Posterior cingulate gyrus (tissue), 11 donors: Measurements from ENCODE around the gene PSTPIP1.

Source experiments
- DNase-seq, 10 donors: peaks; one replicate each; pipeline versions ENCODE4 v3.0.0 to v3.0.0-alpha.2; 2020 to 2021; ENCODE audit warnings: mixed read lengths in 3 of 10
- intact Hi-C: fragments of 100-400 bp; cut with DNase I; formaldehyde crosslinking; loops from one replicate; pipeline ENCODE4 v1.15.1; 2023

PSTPIP1 gene

DNA sequence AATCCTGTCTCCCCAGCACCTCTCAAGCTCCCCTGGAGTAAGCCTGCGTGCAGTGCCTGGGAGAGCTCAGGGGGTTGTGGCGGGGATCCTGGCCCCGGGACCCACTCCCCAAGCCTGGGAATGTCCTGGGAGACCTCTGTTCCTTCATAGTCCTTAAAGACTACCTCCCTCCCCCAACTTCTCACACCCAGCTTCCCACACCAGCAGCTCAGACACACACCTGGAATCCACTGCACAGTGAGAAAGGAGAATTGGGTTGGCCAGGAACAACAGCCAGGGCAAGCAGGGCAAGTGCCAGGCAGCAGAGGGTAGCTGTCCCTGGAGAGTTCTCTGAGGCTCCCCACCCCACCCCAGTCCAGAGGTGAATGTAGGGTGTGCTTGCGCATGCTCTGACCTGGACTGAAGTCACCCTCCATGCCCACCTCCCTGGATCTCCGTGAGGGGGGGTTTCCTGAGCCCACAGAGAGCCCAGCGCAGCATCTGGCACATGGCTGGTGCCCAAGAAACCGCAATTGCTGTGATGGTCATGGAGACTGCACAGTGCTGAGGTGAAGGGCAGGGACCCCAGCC, 22.2 kb downstream of the PSTPIP1 start:
- intact Hi-C loops, result no loop called here
- peak in 3 of 10 donors; percentile 47 to 62 (median 52) for DNase-seq

DNA sequence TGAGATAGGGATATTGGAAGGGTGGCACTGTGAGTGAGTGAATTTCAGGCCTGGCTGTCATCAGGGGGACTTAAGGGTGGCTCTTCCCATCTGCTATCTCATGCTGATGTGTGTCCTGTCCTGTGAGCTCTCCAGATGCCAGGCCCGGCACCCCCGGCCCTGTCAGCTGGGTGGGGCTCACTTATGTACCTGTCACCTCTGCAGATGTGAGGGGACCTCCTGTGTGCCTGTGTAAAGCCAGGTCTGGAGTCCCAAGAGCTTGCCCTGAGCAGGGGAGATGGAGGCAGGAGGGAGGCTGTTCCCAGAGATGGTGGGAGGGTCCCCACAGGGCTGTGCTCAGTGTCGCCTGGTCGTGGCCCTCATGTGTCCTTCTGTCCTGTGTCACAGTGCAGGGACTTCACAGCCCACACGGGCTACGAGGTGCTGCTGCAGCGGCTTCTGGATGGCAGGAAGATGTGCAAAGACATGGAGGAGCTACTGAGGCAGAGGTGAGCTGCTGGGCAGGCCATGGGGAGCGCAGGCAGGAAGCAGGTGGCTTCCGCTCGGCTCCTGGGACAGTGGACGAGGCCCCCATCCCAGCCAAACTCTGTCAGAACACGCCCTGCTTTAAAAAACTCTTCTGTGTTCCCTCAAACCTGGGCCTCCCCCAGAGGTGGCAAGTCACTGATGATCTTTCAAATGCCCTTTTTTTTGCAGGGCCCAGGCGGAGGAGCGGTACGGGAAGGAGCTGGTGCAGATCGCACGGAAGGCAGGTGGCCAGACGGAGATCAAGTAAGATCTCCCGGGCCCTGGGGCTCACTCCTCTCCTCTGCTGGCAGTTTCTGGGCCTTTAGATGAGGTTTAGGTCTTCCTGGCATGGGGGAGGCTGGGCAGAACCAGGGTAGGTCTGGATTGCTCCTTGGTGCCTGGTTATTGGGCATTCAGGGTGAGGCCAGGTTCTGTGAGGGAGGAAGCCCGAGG, 23.1 kb downstream of the PSTPIP1 start:
- DNase-seq, result peak in 3 of 10 donors; percentile 58 to 66 (median 59)
- intact Hi-C loops, result no loop called here

DNA sequence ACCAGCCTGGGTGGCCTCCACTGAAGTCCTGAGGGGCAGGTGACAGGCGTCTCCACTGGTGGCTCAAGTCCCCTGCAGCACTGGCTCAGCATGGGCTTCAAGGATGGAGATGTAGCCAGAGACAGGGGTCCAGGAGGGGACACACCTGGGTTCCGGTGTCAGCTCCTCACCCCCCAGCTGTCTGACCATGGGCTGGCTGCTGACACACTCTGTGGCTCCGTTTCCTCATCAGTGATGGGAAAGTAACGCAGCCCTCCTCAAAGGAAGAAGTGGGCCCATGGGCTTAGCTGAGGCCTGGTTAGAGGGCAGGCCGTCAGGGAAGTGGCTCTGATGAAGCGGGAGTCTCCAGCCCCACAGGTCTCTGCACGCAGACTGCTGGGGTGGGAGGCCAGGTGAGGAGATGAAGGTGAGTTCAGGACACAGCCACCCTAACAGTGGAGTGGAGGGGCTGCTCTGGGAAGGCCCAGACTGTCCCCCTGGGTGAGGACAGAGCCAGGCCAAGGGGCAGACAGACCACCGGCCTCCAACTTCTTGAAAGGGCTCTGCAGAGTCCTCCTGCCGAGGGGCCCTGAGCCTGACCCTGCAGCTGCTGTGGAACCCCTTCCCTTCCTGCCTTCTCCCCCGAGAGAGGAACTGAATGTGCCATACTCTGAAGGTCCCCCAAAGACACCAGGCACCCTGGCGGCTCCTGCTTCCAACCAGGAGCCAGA, 24.0 kb downstream of the PSTPIP1 start:
- peak in 3 of 10 donors; percentile 33 to 66 (median 59) for DNase-seq
- intact Hi-C loops, result no loop called here

DNA sequence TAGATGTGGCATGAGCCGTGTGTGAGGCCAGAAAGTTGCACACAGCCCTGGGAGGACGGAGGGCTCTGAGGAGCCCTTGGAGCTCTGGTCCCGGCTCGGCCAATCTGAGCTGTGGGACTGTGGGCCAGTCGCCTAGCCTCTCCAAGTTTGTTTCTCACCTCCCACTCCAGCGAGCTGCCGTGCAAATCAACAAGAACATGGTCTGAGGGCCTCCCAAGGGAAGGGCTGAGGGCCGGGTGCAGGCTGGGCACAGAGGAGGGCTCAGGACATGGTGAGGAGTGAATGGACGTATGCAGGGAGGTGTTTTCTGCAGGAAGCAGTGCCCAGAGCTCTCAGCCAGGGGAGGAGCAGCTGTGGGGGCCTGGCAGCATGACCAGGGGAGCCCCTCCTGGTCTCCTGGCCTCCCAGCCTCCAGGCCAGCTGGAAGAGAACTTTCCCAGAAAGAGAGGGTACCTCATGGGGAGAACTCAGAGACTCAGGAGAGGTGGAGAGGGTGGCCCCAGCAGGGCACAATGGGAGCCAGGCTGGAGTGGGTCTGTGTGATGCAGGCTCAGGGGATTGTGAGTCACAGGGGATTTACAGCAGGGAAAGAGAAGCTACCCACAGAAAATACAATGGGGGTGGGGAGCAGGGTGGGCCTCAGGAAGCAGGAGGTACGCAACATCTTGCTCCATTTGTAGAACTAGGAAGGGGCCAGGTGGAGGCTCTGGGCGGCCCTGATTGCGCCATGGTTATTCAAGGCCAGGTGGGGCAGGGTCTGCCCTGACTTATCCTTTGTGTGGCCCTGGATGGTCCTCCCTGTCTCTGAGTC, 24.8 kb downstream of the PSTPIP1 start:
- intact Hi-C loops, result no loop called here

DNA sequence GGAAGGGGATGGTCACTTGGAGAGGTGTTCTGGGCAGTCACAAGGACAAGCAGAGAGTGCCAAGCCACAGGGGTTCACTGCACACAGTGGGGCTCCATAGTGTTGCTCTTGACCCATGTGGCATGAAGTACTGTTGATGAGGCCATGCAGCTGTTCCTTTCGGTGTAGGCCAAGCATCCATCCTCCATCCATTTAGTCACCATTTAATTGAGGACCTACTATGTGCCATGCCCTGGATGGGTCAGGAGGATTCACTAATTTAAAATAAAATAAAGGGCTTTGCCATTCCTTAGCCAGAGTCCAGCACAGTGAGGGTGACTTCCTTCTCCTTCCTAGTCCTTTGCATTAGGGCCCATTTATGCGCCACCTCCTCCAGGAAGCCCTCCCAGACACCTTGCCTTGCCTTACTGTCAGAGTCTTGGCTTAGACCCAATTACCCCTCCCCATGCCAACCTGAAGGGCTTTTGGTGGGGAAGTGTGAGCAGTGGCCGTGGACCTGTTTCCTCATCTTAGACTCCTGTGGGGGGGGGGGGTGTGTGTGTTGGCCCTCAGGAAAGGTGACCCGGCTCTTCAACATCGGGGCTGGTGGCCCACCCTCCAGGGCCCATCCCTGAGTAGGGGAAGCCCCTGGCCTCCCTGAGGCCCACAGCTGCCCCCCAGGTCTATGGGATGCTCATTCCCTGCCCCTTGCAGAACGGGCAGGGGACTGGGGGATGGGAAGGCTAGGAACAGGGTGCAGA, 25.6 kb downstream of the PSTPIP1 start:
- intact Hi-C loops, result no loop called here
- peak in 2 of 10 donors; percentile 27 to 35 for DNase-seq

More for the DNA sequence above, 24.8 kb downstream of the PSTPIP1 start:
- peak in 3 of 10 donors; percentile 43 to 73 (median 58) for DNase-seq

DNA sequence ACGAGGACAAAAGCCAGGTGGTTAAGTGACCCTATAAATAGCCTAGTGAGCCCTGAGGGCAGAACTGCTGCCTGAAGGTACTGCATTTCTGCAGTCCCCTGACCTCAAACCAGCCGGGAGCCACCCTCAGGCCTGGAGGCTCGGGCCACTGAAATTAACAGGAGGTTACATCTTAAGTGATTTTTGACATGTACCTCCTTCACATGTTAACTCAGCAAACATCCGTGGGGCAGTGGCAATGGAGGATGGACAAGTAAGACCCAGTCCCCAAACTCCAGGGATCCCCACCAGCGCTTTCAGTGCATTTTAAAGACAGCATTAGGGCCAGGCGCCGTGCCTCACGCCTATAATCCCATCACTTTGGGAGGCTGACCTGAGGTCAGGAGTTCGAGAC, 26.2 kb downstream of the PSTPIP1 start:
- DNase-seq, result peak in 3 of 10 donors; percentile 14 to 50 (median 38)
- intact Hi-C loops, result no loop called here

DNA sequence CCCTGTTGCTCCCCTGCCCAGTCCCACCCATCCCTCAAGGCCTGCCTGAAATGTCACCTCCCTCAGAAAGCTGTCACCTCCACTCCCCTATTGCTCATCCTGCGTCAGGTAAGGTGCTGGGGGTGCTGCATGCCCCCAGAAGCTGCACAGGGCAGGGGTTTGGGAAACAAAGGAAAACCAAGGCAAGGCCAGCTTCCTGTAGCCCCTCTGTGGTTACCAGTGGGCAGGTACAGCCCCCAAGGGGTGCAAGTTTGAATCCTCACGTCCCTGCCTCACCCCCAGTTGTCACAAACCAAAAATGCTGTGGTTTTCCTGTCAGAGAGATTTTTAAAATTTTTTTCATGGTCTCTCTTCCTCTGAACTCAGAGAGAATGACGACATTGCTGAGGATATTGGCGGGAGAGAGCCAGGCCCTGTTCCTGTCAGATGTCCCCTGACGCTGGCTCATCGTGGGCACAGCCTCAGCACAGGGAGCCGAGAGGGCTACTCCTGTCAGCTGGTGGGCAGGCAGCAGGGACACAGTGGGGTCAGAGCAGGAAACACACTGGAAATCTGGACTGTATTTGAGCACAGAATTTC, 27.0 kb downstream of the PSTPIP1 start:
- intact Hi-C loops, result no loop called here

DNA sequence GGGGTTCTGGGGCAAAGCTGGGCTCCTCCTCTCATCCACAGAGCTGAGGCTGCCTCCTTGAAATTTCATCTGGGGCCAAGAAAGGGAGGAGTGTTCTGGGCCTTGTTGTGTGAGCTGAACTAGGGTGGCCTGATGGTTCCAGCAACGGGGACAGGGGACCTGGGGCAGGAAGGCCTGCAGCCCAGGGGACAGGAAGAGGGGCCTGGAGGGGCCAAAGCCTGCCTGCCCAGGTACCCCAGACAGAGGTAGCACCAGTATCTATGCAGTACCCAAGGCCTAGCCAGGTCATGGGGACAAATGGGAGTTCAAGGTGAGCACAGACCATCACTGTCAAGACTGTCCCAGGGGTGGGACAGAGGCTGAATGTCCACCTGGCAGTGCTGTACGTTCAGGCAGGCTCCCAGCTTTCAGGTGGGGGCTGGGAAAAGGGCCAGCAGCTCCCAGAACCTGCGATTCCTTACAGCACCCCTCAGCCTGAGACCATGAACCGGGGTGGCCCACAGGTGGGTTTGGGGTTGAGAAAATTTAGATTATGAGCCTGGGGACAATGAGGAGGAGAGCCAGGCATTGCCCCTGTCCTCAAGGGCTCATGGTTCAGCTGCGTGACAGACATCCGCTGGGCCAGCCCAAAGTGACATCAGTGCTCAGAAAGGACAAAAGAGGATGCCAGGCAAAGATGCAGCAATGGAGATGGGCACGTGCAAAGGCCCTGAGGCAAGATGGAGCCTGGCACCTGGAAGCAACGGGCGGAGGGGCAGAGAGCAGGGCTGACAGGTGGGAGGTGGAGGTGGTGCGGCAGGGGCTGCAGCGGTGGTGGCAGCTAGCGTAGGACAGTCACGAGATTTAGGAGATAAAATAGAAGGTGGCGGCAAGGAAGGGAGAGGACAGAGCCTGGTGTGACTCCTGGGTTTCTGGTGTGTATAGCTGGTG, 28.0 kb downstream of the PSTPIP1 start:
- intact Hi-C loops, result no loop called here
- peak in 3 of 10 donors; percentile 16 to 55 (median 16) for DNase-seq

More for the DNA sequence above, 27.0 kb downstream of the PSTPIP1 start:
- peak in 4 of 10 donors; percentile 4 to 57 (median 17) for DNase-seq

DNA sequence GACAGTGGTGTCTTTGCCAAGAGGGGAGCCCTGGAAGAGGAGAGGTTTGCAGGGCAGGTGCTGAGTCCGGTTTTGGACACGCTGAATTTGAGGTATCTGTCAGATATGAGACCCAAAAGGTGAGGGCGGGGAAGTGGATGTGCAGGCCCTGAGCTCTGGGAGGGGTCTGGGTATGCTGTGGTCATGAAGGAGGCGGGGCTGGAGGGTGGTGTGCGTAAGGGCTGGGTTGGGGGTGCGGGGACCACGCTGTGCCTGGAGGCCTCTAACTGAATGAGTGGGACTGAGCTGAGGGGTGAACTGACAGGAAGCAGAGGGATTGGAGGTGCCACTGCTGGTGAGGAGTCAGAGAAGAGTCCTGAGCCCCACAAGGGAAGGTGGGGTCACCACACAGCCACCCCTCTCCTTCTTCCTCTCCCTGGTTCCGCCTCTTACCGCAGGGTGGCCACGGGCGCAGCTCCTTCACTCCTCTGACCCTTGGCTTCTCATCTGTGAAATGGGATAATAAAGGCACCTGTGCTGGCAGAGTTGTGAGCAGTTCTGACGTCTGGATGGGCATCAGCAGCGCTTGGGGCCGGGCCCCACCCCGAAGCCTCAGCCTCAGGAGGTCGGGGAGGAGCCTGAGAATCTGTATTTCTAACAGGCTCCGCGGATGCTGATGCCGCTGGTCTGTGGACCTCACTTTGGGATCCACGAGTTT, 28.8 kb downstream of the PSTPIP1 start:
- intact Hi-C loops, result no loop called here
- peak in 3 of 10 donors; percentile 14 to 66 (median 62) for DNase-seq

DNA sequence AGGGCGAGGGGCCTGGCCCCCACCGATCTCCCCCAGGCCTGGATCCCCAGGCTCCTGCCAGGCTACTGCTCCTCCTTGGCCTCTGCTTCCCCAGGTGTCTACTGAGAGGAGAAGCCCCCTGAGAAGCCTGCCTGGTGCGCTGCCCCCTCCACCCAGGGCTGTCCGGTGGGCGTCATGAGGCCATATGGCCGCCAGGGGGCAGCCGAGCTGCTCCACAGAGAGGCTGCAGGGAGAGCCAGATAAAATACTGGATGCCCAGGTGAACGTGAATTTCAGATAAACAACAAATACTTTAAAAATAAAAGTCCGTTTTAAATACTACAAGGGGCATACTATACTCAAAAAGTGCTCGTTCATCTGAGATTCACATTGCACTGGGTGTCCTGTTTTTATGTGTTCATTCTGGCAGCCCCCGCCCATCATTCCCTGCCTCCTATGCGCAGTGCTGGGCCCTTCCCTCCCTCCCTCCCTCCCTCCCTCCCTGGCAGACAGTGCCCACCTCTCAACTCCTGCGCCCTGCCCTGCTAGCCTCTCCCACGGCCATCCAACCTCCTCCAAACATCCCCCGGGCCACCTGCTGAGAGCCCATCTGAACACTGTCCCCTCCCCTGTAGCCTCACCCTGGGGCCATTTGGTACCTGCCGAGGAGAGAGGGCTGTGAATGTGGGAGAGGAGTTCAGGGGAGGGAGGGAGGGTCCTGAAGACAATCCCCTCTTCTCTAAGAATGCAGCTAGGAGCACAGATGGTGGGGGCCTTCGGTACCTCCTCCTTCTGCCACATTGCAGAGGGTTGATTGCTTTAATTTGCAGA, 29.6 kb downstream of the PSTPIP1 start:
- DNase-seq, result peak in 9 of 10 donors; percentile 56 to 96 (median 79)
- intact Hi-C loops, result no loop called here

DNA sequence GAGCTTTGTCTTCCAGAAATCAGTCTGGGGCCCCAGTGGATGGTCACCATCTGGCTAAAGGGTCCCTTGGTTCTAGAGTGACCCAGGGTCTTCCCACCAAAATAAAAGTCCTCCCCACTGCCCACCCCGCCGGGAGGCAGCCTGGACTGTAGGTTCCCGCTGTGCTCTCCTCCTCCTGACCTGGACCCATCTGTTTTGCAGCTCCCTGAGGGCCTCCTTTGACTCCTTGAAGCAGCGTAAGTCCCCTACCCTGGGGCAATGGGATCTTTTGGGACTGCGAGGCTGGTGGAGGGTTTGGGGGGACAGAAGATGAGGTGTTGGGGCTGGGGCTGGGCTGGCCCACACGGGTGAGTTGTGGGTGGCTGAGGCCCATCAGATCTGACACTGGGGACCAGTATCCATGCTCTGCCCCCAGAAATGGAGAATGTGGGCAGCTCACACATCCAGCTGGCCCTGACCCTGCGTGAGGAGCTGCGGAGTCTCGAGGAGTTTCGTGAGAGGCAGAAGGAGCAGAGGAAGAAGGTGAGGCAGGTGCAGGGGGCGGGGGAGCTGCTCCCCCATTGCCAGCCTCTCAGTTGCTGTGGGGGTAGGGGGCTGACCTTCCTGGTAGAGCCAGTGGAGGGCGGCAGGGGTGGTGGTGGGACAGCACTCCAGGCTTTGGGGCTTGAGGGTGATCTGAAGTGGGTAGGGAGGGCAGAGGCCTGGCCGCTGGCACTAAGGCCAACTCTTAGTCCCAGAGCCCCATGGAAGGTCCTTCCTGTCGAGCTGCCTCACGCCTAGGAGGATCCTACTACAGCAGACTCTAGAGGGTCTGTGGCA, 30.4 kb downstream of the PSTPIP1 start:
- peak in 5 of 10 donors; percentile 5 to 48 (median 35) for DNase-seq
- intact Hi-C loops, result no loop called here

DNA sequence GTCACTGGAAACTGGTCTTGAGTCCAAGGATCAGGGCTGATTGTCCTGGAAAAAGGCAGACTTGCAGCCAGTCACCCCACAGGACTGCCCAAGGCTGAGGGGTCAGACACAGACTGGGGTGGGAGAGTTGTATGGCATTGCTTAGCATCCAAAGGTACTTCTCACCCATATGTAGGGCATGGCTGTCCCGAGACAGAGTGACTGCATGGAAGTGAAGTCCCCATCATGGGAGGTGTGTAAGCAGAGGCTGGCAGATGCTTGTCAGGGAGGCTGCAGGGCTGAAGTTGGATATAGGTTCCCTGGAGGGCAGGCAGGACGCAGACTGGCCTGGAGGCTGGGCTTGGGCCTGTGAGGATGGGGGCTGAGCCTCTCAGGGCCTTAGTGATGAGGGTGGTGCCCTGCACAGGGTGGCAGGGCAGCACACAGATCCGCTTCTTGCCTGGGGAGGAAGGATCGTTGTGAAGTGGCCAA, 31.1 kb downstream of the PSTPIP1 start:
- intact Hi-C loops, result no loop called here
- peak in 5 of 10 donors; percentile 6 to 70 (median 50) for DNase-seq

DNA sequence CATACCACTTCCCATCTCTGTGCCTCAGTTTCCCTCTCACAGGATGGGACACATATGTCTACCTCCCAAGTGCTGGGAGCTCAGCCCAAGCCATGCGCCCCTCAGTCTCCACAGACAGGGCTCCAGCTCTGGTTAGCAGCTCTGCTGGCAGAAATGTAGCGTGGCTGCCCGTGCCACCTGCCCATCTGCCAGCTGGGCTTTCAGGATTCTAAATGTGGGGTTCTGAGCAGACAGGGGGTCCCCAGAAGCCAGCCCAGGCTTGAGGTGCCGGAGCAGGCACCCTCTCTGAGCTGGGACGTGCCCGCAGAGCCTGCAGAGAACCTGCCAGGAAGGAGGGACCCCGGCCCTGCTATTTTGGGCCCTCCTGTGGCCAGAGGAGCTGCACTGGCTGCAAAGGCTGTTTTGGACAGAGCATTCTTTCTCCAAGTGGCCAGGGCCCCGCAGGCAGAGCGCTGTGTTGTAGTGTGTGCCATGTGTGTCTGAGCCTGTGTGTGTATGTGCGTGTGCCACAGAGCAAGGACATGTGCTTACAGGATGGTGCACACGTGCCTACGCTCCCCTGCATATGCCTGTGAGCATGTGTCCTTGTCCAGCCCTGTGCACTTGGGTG, 31.7 kb downstream of the PSTPIP1 start:
- intact Hi-C loops, result no loop called here
- peak in 6 of 10 donors; percentile 10 to 78 (median 50) for DNase-seq

DNA sequence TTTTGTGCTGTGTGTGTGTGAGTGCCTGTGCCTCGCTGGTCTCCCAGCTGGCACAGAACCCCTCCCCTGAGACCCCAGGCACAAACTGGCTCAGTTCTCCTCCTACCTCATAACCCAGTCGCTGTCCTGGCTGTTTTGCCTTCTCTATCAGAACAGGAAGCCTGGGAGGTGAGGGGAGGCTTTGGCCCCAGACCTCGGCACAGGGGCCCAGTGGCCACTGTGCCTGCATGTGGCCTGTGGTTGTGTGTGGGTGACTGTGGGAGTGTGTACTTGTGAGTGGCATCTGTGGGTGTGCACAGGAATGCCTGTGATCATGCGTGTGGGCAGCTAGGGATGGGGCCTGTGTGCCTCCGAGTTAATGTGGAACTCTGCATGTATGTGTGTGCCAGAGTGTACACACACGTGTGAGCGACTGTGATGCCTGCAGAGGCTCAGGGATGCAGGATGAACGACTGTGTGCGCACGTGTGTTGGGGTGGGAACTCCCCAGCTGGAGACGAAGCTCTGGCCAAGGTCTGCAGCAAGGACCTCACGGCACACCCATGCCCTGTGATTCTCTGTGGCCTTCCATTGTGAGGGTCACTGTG, 32.3 kb downstream of the PSTPIP1 start:
- DNase-seq, result peak in 6 of 10 donors; percentile 2 to 69 (median 15)
- intact Hi-C loops, result no loop called here
